Activated CD8-positive, alpha-beta memory T cell treated with anti-CD3 and anti-CD28 coated beads for 24 hours (primary cell): ENCODE results near the gene CD247.
A peak's percentile ranks its signal among the peaks of the same experiment; 100 is the strongest.

ENCODE experiments used
- DNase-seq: peaks from one replicate; pipeline ENCODE4 v3.0.0-alpha.2; 2020

CD247 gene

DNA sequence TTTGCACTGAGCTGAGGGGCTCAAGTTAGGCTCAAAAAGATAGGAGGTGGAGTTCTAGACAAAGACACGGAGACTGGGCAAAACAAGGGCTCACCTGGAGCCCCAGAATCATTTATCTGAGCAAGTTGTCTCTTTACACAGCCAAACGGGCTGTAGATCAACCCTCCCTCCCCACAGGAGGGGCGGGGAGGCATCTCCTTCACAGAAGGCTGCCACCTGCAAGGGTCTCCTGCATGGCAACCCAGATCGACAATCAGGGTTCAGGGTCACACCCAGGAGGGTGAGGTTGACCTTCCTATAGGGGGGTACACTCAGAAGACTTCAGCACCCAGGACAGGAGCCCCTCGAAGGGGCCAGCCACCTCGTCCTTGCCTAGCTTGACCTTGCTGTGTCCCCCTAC is 84.0 kb downstream of the CD247 start:
- no peak for DNase-seq

DNA sequence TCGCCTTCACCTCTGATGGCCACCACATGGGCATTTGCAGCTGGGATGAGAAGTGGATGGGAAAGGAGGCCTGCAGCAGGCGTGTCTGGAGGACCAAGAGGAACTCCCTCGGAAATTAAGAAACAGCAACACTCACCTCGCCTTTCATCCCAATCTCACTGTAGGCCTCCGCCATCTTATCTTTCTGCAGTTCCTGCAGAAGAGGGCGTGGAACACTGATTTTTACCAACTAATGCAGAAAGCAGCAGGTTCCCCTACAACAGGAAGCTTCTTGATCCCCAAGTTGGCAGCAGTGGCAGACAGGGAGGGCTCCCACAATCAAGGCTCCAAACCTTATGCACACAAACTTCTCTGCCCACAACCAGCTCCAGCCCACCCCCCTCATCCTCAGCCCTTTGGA is 84.4 kb downstream of the CD247 start:
- DNase-seq: no peak

DNA sequence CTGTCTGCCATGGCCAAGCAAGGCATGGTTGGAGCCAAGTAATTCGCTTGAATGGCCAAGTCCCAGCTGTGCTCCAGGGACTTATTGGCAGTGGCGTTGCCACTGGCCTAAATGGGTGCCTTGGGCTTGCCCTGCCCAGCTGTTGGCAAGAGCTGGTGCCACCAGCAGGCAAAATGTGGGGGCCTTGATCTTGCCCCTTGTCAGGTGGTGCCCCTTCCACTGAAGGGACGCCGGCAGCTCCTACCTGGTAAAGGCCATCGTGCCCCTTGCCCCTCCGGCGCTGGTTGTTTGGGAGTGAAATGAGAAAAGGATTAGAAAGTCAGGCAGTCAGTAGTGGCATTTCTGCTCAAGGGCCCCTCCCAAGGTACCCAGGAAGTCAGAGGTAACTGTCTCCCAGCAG is 85.5 kb downstream of the CD247 start:
- no peak for DNase-seq

DNA sequence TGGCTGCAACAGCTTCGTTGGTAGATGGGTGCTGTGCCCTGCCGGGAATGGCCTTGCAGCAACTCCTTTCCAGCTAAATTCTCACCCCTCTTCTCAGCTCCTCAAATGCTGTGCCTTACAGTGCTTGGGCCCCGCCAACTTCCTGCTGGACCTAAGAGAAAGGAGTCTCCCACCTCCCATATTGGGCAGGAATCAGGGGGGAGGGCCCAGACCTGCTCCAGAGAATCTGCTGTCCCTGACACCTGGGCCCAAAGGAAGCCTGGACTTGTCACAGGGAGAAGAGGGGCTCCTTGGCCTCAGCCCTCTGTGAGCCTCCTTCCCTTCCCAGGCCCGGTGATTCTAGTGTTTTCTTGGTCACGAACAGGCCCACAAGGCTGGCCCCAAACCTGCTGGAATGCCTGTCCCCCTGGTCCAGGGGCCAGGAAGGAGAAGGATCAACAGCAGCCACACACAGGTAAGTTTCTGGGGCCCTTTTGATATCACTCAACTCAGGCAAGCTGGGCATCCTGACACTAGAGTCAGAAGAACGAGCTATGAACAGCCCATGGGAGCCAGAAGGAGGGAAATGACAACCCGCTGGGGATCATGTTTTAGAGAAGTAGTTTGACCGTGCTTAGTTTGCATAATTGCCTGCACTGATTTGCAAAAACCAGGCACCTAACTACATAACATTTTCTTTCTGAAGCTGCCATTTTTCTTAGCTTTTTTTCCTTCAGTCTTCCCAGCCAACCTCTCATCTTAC is 86.2 kb downstream of the CD247 start:
- DNase-seq: peak; percentile 55

DNA sequence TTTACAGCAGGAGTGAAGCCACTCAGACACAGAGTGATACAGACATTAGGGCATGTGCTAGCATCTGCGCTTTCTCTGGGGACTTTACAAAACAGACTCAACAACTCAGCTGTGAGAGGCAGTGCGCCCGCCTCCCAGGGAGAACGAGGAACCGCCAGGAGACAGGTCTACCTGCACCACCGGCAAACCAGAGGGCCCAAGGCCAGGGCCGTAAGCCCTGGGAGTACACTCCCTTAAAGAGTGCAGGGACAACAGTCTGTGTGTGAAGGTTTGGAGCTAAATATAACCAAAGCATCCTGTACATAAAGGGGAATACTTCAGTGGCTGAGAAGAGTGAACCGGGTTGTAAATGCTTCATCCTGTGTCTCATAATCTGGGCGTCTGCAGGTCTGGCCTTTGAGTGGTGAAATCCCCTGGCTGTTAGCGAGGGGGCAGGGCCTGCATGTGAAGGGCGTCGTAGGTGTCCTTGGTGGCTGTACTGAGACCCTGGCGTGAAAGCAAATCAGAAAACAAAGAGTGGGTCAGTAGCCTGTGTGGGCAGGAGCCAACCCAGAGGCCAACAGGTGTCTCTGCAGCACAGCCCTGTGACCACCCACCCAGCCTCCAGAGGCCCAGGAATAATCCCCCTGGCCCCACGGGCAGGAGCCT is 86.9 kb downstream of the CD247 start:
- peak; percentile 56 for DNase-seq

DNA sequence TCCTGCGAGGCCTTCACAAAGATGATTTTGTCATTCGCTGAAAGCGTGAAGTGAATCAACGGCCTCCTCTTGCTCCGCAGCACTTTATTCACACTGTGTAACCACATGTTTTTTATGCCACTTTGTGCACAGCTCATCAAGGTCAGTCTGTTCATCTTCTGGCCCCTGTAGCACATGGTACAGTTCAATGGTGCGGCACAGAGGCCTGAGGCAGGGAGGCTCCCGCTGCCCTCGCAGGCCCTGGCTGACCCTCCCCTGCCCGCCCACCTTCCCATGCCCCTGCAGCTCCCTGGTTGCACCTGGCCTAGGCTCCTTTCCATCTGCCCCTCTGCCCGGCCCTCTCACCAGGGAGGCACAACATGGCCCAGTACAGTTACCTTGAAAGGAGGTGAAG is 87.5 kb downstream of the CD247 start:
- DNase-seq: no peak

DNA sequence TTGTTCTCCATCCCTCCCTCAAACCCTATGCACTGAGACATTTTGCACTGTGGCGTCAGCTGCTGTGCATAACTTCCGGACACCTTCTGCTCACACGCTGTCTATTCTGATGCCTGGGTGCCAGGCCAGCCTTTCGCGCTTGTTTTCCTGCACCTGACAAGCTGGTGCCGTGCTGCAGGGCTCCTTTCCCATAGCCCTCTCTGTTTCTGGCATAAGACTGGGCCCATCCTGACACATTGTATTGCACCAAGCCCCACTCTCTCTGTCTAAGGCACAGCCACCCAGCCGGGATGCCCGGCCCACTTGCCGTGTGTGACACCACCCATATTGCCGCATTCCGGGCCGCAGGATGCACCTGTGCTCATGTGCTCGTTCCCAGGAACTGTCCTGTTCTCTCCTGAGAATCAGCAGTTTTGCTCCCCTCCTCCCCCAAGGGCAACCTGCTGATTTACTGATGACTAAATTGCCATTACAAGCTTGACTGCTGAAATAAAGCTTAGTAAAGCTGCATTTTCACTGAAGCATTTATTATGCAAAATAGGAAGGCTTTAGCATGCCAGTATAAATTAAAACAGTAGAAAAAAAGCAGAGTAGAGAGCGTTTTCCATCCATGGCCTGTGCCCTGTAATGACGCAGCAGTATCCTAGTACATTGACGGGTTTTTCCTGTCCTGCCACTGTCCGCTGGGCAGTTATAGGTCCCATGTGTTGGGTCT is 88.0 kb downstream of the CD247 start:
- no peak for DNase-seq

DNA sequence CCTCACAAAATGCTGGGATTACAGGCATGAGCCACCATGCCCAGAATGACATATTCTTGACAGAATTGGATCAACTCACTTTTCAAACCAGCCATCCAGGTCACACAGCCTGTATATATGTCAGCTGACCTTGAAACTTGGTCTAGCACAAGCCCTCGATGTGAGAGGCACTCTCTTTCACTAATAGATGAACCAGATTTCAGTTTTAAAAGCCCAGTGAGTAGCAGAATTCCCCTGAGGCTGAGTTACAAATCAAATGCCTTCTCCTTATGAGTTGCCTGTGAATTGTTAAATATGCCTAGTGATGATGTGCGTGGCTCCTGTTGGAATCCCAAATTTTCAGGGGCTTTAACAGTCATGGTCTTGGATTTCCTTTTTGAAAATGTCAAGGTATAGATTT is 88.7 kb downstream of the CD247 start:
- no peak for DNase-seq

DNA sequence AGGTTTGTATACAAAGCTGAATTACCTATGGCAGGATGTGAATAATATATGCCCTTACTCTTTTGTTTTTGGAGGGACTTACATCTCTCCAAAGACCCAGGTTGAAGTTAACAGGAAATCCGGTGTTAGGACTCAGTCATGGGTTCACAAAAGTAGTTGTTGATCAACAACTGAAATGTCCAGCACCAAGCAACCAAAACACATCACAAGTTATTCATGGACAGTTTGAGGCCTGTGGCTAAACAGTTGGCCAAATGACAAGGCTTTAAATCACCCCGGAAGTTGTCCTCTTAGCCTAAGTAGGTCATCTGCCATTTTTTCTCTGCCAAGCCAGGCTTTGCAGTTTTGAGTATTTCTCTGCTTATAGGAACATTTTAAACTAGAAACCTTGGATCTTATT is 89.9 kb downstream of the CD247 start:
- DNase-seq: no peak

DNA sequence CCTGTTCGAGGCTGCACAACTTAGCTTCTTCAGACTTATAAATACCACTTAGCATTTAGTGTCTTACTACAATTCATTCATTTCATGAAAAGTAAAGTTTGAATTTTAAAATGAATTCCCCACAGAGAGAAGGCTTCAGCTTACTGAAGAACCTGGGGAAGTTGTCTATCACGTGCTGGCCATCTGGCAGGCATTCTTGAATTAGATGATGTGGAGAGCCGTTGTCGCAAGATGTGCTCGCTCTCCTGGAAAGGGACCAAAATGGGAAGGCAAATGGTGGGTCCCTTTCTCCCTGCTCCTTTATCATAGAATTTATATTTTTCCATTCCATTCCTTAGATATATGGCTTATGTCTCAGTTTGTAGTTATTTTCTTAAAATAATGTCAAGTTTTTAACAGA is 90.5 kb downstream of the CD247 start:
- no peak for DNase-seq

DNA sequence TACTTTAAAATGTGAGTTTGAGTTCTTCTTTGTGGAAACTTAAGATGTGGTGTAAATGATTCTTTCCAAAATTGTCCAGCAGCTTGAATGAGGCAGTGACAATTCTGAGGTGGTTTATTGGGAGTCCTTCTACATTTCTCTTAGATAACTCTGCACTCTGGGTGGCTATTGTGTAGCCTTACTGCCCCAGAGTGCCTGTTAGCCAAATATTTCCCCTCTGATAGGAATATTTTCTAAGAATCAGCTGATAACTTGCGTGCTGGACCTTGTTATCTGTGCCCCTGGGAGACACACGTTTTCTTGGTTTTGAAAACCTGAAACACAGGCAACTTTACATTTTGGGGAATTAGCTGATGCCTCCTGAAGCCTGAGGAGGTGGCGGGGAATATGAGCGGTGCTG is 91.6 kb downstream of the CD247 start:
- no peak for DNase-seq

DNA sequence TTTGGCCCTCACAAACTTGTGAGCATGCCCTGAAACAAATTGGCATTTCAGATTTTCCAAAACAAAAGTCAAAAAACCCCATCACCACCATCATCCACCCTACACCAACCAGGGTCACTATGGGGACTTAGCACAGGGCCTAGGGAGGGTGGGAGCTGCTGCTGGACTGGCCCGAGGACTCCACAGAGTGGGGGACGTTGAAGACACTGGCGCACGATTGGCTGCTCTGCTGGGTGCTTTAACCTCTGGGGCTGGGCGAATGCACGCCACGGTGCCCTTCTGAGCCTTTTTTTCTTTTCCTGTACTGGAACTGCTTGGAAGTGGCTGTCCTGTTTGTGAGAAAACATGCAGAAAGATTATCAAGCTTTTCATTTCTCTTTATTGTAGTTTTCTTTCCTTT is 92.8 kb downstream of the CD247 start:
- no peak for DNase-seq

DNA sequence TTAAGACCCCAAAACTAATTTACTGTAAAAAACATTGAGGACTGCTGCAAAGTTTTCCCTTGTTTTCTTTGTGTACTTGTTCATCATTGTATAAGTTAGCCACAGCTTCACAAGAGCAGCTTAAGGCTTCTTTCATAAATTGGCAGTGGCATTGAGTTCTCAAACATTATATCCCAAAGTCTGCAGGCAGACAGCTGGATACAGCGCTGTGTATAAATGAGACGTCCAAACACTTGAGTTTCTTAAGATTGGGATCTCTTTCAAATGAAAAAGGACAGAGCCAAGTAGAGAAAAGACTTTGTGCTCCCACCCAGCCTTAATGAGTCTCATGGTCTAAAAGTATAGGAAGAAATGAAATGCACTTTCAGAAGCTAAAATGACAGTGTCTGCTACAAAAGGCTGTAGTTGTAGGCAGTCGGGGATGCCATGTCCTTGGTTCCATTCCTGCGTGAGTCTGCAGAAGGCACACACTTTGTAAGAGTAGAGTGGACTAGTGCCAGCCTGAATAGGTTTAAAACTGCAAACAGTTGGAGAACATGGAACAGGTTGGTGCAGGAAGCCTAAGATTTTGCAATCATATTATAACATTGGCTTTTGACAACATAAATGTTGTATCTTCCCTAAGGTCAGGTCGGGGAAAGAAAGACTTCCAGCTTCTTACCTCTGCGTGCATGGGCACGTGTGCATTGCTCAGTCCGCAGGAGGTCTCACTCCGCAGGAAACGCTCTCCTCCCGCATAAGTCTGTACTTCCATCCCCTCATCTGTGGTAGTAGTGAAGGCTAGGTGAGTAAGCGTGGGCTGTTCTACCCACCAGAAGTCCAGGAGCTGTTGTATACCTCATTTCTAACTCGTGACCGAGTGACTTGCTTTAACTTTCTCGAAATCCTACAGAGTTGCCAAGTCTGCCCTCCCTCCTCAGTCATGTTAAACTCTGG is 94.4 kb downstream of the CD247 start:
- no peak for DNase-seq

DNA sequence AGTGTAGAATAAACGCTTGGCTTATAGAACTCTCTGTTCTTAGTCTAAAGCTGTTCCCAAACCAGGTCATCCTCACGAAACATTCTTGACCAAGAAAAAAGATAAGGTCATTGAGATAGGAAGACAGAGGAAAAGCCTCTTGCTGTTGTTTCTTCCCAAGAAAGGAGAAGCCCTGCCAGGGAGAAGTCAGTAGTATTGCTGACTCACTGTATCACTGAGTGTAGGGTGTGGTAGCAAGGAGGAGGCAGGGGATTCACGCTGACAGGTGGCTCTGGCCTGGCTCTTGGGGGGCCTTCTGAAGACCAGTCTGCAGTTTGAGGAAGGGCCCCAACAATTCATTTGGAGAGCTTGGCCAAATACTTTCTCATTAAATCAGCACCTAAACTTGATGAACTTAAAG is 97.8 kb downstream of the CD247 start:
- DNase-seq: no peak

DNA sequence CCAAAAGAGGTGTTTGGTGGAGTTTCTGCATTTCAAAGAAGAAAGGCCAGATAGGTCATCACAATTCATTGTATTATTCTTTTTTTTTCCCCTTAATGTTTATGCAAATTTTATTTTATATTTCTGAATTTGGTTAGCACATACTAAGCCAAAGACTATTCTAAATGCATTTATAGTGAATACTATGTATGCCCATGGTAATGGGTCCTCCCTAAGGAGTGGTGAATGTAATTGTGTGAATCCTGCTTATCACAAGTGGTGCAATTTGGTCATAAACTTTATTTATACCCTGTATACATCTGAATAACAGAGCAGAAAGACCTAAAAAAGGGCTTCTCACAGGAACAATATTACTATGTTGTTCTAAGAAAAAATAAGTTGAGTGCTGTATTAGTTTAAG is 99.1 kb downstream of the CD247 start:
- no peak for DNase-seq

DNA sequence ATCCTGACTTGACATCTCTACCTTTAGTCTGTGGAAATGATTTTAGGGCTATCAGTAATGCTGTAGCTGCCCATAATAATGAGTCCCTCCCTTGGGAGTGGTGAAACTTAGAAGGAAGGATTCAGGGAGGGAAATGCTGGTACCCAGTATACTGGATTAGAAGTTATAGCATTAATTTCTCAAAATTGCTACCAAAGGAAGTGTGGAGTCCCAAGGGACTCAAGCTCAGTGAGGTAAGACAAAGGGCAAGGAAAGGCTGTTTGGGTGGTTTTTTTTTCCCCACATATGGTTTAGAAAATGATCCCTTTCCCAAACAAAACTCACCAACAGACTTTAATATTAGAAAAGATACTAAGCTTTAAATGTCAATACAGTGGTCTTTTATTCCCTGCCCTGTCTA is 99.9 kb downstream of the CD247 start:
- DNase-seq: no peak

DNA sequence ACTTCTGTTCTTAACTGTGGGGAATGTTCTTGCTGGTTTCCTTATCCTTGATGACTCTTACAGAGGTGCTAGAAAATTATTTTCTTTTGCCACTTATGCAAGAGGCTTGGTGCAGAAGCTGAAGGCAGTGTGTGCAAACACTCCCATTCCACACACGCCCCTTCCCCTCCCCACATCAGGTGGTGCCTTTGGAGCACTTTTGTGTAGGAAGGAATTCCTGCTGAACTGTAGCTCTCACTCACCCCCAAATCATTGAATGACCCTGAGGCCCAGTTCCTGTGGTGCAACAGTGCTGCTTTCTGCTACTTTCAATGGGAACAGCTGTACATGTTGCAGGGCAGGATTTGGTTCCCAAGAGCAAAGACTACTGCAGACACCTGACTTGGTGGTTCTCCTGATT is 101.8 kb downstream of the CD247 start:
- DNase-seq: no peak

DNA sequence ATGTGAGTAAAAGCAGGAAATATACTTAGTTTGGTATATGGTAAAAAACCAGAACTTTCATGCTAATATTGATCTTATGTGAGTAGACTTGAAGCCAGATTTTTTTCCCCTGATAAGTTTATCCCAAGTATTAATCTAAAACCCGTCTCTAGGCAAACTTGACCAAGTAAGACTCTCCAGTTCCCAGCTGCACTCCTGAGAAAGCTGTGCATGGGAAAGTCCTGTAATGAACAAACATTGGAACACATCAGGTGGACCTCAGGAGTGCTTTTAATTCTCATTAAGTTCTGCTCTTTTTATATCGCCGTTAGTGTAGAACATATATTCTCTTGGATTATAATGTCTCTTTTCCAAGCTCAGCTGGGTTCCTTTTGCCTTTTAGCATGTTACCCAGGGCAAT is 105.0 kb downstream of the CD247 start:
- DNase-seq: no peak

DNA sequence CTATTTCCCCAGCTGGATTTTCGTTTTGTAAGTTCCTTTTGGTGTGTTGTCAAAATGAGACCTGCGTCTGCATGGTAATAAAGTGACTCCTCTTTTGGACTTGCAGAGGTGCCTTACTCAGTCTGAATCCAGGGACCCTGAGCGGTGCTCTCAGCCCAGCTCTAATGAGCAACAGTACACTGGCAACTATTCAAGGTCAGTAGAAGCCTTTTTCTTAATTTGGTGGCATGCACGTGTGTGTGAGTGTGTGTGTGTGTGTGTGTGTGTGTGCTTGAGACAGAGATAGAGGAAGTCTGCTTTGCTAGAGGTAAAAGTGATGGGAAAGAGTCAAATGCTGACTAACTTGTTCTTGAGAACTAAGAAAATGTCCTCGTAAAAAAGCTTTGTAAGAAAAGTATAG is 105.4 kb downstream of the CD247 start:
- DNase-seq: no peak

DNA sequence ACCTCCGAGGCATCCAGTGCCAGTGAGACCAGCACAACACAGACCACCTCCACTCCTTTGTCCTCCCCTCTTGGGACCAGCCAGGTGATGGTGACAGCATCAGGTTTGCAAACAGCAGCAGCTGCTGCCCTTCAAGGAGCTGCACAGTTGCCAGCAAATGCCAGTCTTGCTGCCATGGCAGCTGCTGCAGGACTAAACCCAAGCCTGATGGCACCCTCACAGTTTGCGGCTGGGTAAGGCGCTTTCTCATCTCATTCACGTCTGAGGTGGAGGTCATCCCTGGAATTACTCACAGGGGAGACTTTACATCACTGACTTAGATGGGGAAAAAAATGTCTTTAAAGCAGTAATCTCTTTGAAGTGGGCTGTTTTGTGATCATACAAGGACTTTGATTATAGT is 106.3 kb downstream of the CD247 start:
- no peak for DNase-seq

DNA sequence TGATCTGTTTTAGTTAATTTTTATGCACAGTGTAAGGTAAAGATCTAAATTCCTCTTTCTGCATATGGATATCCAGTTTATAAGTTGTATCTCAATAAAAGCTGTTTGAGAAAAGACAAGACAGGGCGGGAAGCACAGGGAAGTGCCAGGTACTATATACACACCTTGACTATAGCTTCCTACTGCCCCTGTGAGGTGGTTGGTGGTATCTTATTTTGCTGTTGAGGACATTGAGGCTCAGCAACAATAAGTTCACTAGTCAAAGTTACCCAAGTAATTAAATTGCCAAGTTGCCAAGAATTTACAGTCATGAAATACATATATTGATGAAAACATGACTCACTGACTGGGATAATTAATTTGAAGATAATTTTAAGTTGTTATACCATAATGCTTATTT is 109.1 kb downstream of the CD247 start:
- DNase-seq: no peak

DNA sequence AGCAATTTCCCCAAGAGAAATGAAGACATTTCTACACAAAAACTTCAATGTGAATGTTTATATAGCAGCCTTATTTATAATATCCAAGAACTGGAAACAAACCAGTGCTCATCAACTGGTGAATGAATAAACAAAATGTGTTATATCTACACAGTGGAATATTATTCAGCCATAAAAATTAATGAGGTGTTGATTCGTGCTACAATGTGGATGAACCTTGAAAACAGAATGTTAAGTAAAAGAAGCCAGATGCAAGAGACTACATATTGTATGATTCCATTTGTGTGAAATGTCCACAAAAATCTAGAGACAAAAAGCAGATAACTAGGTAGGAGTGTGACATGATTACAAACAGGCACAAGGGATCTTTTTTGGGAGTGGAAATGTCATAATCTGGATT is 110.0 kb downstream of the CD247 start:
- no peak for DNase-seq

DNA sequence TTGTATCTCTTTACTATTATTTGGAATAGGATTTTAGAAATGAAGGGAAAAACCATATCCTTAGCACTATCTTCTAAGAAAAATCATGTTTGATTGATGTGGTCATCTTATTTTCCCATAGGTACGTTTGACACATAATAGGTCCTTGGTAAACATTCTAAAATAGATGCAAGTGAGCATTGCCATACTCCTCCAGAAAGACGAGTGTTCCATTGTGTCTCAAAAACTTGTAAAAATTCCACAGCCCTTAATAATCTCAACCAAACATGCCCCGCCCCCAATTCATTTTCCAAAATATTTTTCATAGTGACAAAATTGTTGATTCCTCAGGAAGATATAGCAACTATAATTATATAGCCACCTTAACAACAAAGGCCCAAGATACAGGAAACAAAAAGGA is 113.4 kb downstream of the CD247 start:
- DNase-seq: no peak
